H1 (cell line): Measurements from ENCODE around the gene KRTAP5-6. TPM values are rescaled to one million over a fixed set of nuclear protein-coding genes. Genes with fewer than 3 reads are reported as not detected.

Experiments
- CTCF ChIA-PET: fragments of 300-600 bp; sonication (Branson Sonifier 250); formaldehyde crosslinking; loops from one replicate; lab custom pipeline; 2021; ENCODE audit not compliant: partially characterized antibody; lab: Charles Lee
- POLR2A ChIA-PET: fragments of 300-600 bp; sonication (Branson Sonifier 250); formaldehyde crosslinking; loops from one replicate; lab custom pipeline; 2021; ENCODE audit warnings: inconsistent platforms; ENCODE audit not compliant: partially characterized antibody; lab: Charles Lee
- DNase-seq, 2 experiments: peaks; one replicate each; pipeline versions ENCODE4 v3.0.0 to v3.0.0-alpha.2; 2010 to 2022; ENCODE audit warnings: low spot score in 2 of 2, low read depth in 1 of 2, mixed read lengths in 1 of 2
- FAIRE-seq: peaks from 2 replicates; lab custom pipeline; 2011; peaks lifted over from hg19 to GRCh38; lab: Jason Lieb, UNC
- H2AFZ ChIP-seq: 2 replicates; pipeline ENCODE4 v1.8.1; 2012; ENCODE audit warnings: low read length, inconsistent platforms
- H2AK5ac ChIP-seq: 2 replicates; pipeline ENCODE4 v1.6.1; 2013; ENCODE audit warnings: low read depth, low read length
- H2BK120ac ChIP-seq: replicated peaks from 2 replicates; pipeline ENCODE3; 2013; ENCODE audit warnings: low read depth, low read length, inconsistent platforms
- H2BK12ac ChIP-seq: 2 replicates; pipeline ENCODE4 v1.6.1; 2013; ENCODE audit warnings: low read depth, low read length
- H2BK15ac ChIP-seq: 2 replicates; pipeline ENCODE4 v1.6.1; 2013; ENCODE audit warnings: low read length
- H2BK20ac ChIP-seq: 2 replicates; pipeline ENCODE4 v1.6.1; 2013; ENCODE audit warnings: low read length
- H2BK5ac ChIP-seq: 2 replicates; pipeline ENCODE4 v1.6.1; 2013; ENCODE audit warnings: low read depth, low read length
- H3K14ac ChIP-seq: 2 replicates; pipeline ENCODE4 v1.6.1; 2013; ENCODE audit warnings: inconsistent platforms; ENCODE audit not compliant: insufficient read length
- H3K18ac ChIP-seq: 2 replicates; pipeline ENCODE4 v1.6.1; 2013; ENCODE audit warnings: low read length; ENCODE audit errors: extremely low read depth
- H3K23ac ChIP-seq: 2 replicates; pipeline ENCODE4 v1.6.1; 2013; ENCODE audit warnings: inconsistent platforms; ENCODE audit not compliant: insufficient read length
- H3K23me2 ChIP-seq: 2 replicates; pipeline ENCODE4 v1.6.1; 2013; ENCODE audit warnings: low read depth, low read length
- H3K27ac ChIP-seq: 2 replicates; pipeline ENCODE4 v1.6.1; 2011; ENCODE audit warnings: low read depth, low read length, inconsistent platforms
- H3K27me3 ChIP-seq, 4 experiments: replicated peaks in 1 of 4; 1 replicate in 1 of 4; 2 replicates in 3 of 4; pipeline versions ENCODE4 v1.6.1 to v1.8.1; 2011 to 2013; ENCODE audit warnings: low read length in 3 of 4, mild to moderate bottlenecking in 3 of 4, inconsistent platforms in 2 of 4, mixed read lengths in 2 of 4, moderate library complexity in 1 of 4; ENCODE audit not compliant: control insufficient read depth in 3 of 4, insufficient read depth in 3 of 4; ENCODE audit errors: extremely low read depth in 1 of 4
- H3K36me3 ChIP-seq, 4 experiments: 2 replicates each; pipeline versions ENCODE4 v1.6.1 to v1.8.1; 2011 to 2013; ENCODE audit warnings: mild to moderate bottlenecking in 4 of 4, low read length in 3 of 4, moderate library complexity in 2 of 4, control low read depth in 1 of 4, inconsistent platforms in 1 of 4; ENCODE audit not compliant: insufficient read depth in 4 of 4, control insufficient read depth in 2 of 4
- H3K4ac ChIP-seq: replicated peaks from 2 replicates; pipeline ENCODE3; 2013; ENCODE audit warnings: low read length, low read depth, mixed read lengths, inconsistent platforms; ENCODE audit not compliant: insufficient read length
- H3K4me1 ChIP-seq, 4 experiments: replicated peaks in 1 of 4; 1 replicate in 1 of 4; 2 replicates in 3 of 4; pipeline versions ENCODE4 v1.6.1 to v1.8.1; 2011 to 2013; ENCODE audit warnings: low read length in 3 of 4, inconsistent platforms in 2 of 4, mixed read lengths in 1 of 4; ENCODE audit not compliant: insufficient read depth in 4 of 4, control insufficient read depth in 3 of 4
- H3K4me2 ChIP-seq, 2 experiments: 2 replicates each; pipeline versions ENCODE4 v1.6.1 to v1.8.1; 2011 to 2013; ENCODE audit warnings: low read depth in 2 of 2, low read length in 2 of 2, control low read depth in 1 of 2, inconsistent platforms in 1 of 2, mild to moderate bottlenecking in 1 of 2; ENCODE audit not compliant: insufficient read depth in 1 of 2
- H3K4me3 ChIP-seq, 4 experiments: fragments of 200-600, 300-600 bp in 1 of 4; sonication (generic), shearing (Covaris generic), sonication (Bioruptor Twin) in 1 of 4; 2 replicates each; pipeline versions ENCODE4 v1.5.1 to v1.8.1; 2011 to 2016; ENCODE audit warnings: low read length in 4 of 4, low read depth in 3 of 4, control low read depth in 2 of 4, inconsistent platforms in 2 of 4, mild to moderate bottlenecking in 2 of 4, mixed read lengths in 1 of 4, moderate library complexity in 1 of 4; ENCODE audit not compliant: insufficient read depth in 2 of 4; ENCODE audit errors: extremely low read depth in 1 of 4
- H3K56ac ChIP-seq: replicated peaks from 2 replicates; pipeline ENCODE3; 2013; ENCODE audit warnings: low read depth, mild to moderate bottlenecking, mixed read lengths, low read length, inconsistent platforms; ENCODE audit not compliant: insufficient read length
- H3K79me1 ChIP-seq: 2 replicates; pipeline ENCODE4 v1.6.1; 2013; ENCODE audit warnings: low read depth, low read length, control low read depth
- H3K79me2 ChIP-seq, 2 experiments: 2 replicates each; pipeline versions ENCODE4 v1.6.1 to v1.8.1; 2012 to 2013; ENCODE audit warnings: low read length in 2 of 2, mild to moderate bottlenecking in 2 of 2, inconsistent platforms in 1 of 2; ENCODE audit not compliant: insufficient read depth in 2 of 2, control insufficient read depth in 1 of 2
- H3K9ac ChIP-seq, 4 experiments: replicated peaks in 1 of 4; 1 replicate in 1 of 4; 2 replicates in 3 of 4; pipeline versions ENCODE4 v1.6.1 to v1.8.1; 2011 to 2013; ENCODE audit warnings: low read depth in 3 of 4, low read length in 3 of 4, control low read depth in 2 of 4, mild to moderate bottlenecking in 2 of 4, moderate library complexity in 2 of 4, inconsistent platforms in 1 of 4; ENCODE audit errors: extremely low read depth in 1 of 4
- H3K9me3 ChIP-seq, 2 experiments: 2 replicates each; pipeline versions ENCODE4 v1.6.1 to v1.8.1; 2012 to 2013; ENCODE audit warnings: mild to moderate bottlenecking in 2 of 2, moderate library complexity in 2 of 2, control low read depth in 1 of 2, inconsistent platforms in 1 of 2, low read depth in 1 of 2, low read length in 1 of 2, mixed read lengths in 1 of 2; ENCODE audit not compliant: insufficient read depth in 2 of 2
- H4K20me1 ChIP-seq, 2 experiments: replicated peaks in 1 of 2; 2 replicates each; pipeline versions ENCODE3 to v1.8.1; 2011 to 2013; ENCODE audit warnings: inconsistent platforms in 2 of 2, low read length in 2 of 2, mild to moderate bottlenecking in 1 of 2; ENCODE audit not compliant: insufficient read depth in 2 of 2, control insufficient read depth in 1 of 2
- H4K5ac ChIP-seq: 2 replicates; pipeline ENCODE4 v1.6.1; 2013; ENCODE audit warnings: low read length, low read depth, mixed read lengths, inconsistent platforms; ENCODE audit not compliant: insufficient read length
- H4K8ac ChIP-seq: 2 replicates; pipeline ENCODE4 v1.8.0; 2013; ENCODE audit warnings: mild to moderate bottlenecking, moderate library complexity, low read length, inconsistent platforms; ENCODE audit not compliant: insufficient read depth; ENCODE audit errors: extremely low read depth
- H4K91ac ChIP-seq: replicated peaks from 2 replicates; pipeline ENCODE3; 2013; ENCODE audit warnings: low read length, mixed read lengths, inconsistent platforms; ENCODE audit not compliant: insufficient read length
- BRCA1 ChIP-seq: IDR thresholded peaks from 2 replicates; pipeline ENCODE4 v1.6.1; 2012; ENCODE audit warnings: low read depth, low read length, improper control_type of control experiment
- CREB1 ChIP-seq: IDR thresholded peaks from 2 replicates; pipeline ENCODE4 v1.6.1; 2012; ENCODE audit warnings: inconsistent platforms
- CTBP2 ChIP-seq: IDR thresholded peaks from 2 replicates; pipeline ENCODE4 v1.7.0; 2011; ENCODE audit warnings: borderline replicate concordance, mild to moderate bottlenecking, moderate library complexity, mixed read lengths, low read length; ENCODE audit not compliant: insufficient read depth, insufficient read length
- EGR1 ChIP-seq: IDR thresholded peaks from 2 replicates; pipeline ENCODE4 v1.6.1; 2011; ENCODE audit warnings: low read depth, low read length, borderline replicate concordance
- FOSL1 ChIP-seq: IDR thresholded peaks from 2 replicates; pipeline ENCODE4 v1.6.1; 2011; ENCODE audit warnings: mild to moderate bottlenecking, low read depth, low read length, moderate library complexity; ENCODE audit not compliant: insufficient read depth
- GABPA ChIP-seq: IDR thresholded peaks from 2 replicates; pipeline ENCODE4 v1.6.1; 2011; ENCODE audit warnings: mild to moderate bottlenecking, low read length, moderate library complexity, borderline replicate concordance; ENCODE audit not compliant: insufficient read depth
- NANOG ChIP-seq: IDR thresholded peaks from 2 replicates; pipeline ENCODE4 v1.6.1; 2011; ENCODE audit warnings: low read length, low read depth, mild to moderate bottlenecking, inconsistent platforms; ENCODE audit not compliant: insufficient read depth, poor library complexity, severe bottlenecking
- SIX5 ChIP-seq: IDR thresholded peaks from 2 replicates; pipeline ENCODE4 v1.6.1; 2011; ENCODE audit warnings: mild to moderate bottlenecking, low read depth, low read length
- WGBS, 2 experiments: shearing (Covaris generic) in 1 of 2; methylation state at CpG; one replicate each; pipeline versions ENCODE4 v1.1.6 to v1.1.7; 2013 to 2015; ENCODE audit warnings: low lambda C conversion rate in 2 of 2, mixed read lengths in 2 of 2, inconsistent platforms in 1 of 2, low coverage in 1 of 2, missing lambda C conversion rate in 1 of 2; ENCODE audit not compliant: insufficient replicate concordance in 2 of 2, insufficient coverage in 1 of 2, insufficient read length in 1 of 2; ENCODE audit errors: extremely low coverage in 1 of 2, missing lambda C conversion rate in 1 of 2; 5-methylcytosine and 5-hydroxymethylcytosine counted together
- polyA plus RNA-seq, 7 experiments: library from polyadenylated mRNA; depleted of rRNA in 3 of 7; stranded (reverse) in 5 of 7; unstranded in 2 of 7; fragments of >200 nt in 5 of 7; fragments of 200-250 nt in 2 of 7; gene quantifications; 1 replicate in 5 of 7; 2 replicates in 1 of 7; 4 replicates in 1 of 7; pipeline versions ENCODE4 v1.2.1 to v1.2.3, GENCODE V29; 2011 to 2013; ENCODE audit warnings: missing spikeins in 2 of 7, mixed read lengths in 2 of 7
- total RNA-seq: library from RNA; stranded (reverse); fragmentation: NEBNext Ultra II Directional; extraction: Animal tissue kit (Norgen Biotek cat#: 25700); gene quantifications from 2 replicates; pipeline ENCODE4 v1.2.1, GENCODE V29; 2021

The KRTAP5-6 gene
- total and polyA plus RNA-seq, 2 of the 8 experiments (the other 6 are each of a cell fraction or from before 2014, with no cell fraction given) = not detected

DNA sequence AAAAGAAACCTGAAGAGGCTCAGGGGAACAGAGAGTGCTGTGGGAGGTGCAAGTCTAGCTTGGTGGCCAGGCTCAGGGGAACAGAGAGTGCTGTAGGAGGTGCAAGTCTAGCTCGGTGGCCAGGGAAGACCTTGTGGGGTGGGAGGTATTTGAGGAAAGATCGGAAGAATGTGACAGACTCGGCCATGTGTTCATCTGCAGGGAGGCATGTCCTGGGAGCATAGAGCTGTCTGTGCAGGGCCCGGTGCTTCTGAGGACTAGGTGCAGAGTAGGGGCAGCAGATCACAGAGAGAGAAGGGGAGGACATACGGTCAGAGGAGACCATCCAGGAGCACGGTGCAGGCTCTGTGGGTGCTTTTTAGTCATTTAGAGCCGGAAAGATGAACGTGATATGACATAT, 42.6 kb downstream of the KRTAP5-6 start:
- Histone ChIP-seq H2BK20ac (no peak overlapping the region), H2BK120ac (no peak overlapping the region), H2AK5ac (no peak overlapping the region), H3K27ac (no peak overlapping the region), H3K79me1 (no peaks in the 10 kb centered on the region), H2AFZ (no peak overlapping the region), H4K8ac (no peak overlapping the region), H3K23me2 (peaks cover 14% of the 10 kb centered on the region; the same call in 1 of the 2 replicates), H3K4ac (no peak overlapping the region), H4K20me1 (peaks cover 0 to 3% of the 10 kb centered on the region in 2 experiments), H3K79me2 (no peaks in the 10 kb centered on the region), H3K14ac (no peak overlapping the region), H2BK5ac (no peak overlapping the region), H3K27me3 (peaks cover 0 to 7% (median 0%) of the 10 kb centered on the region in 4 experiments; a peak in 4 of 7 replicates), H2BK15ac (no peak overlapping the region), H3K56ac (no peak overlapping the region), H3K9ac (no peak overlapping the region), H4K91ac (peak overlapping the region; percentile 38), H3K4me1 (no peaks in the 10 kb centered on the region; a peak in 1 of 7 replicates), H4K5ac (no peak overlapping the region), H3K36me3 (no peaks in the 10 kb centered on the region), H3K18ac (no peak overlapping the region), H2BK12ac (no peak overlapping the region), H3K9me3 (peaks cover 0 to 2% of the 10 kb centered on the region in 2 experiments; a peak in 1 of 4 replicates), H3K4me3 (no peak overlapping the region), H3K23ac (no peak overlapping the region), H3K4me2 (no peak overlapping the region)
- ChIA-PET POLR2A (no interaction called here), CTCF (interaction anchor here (1.8 to 2.1 kb wide), 2 partner anchors 87 to 92 kb away, joined by 5 read pairs; no protein-coding TSS in a partner anchor)
- no peak for DNase-seq
- no peak for TF ChIP-seq EGR1
- no peak for TF ChIP-seq NANOG
- TF ChIP-seq FOSL1 = no peak
- TF ChIP-seq BRCA1 = no peak
- TF ChIP-seq CREB1 = no peak
- TF ChIP-seq GABPA = no peak
- no peak for TF ChIP-seq SIX5
- TF ChIP-seq CTBP2 = no peak
- FAIRE-seq = no peak
- WGBS, 2 experiments = 84% methylated on average over 8 of the region's 8 CpGs; no CpG with 5 or more reads in 1 of the 2 experiments
